ENCODE measurements around the gene TMEM178A.
A peak's percentile ranks its signal among the peaks of the same experiment; 100 is the strongest.
"Not testable (repeated sequence)": the region's sequence is repeated elsewhere in the genome, so short reads cannot be mapped to it uniquely, and the experiment has no call there.

The TMEM178A gene

GRCh38 chr2:39665811-39666490, at the start of gene TMEM178A:
TMEM178A (plus strand) TSS chr2:39665917; CDS start chr2:39665975, 58 bp downstream.
- DNase-seq (ENCODE audit: low read depth in 1 of 2, low spot score in 1 of 2), result no peak

DNA sequence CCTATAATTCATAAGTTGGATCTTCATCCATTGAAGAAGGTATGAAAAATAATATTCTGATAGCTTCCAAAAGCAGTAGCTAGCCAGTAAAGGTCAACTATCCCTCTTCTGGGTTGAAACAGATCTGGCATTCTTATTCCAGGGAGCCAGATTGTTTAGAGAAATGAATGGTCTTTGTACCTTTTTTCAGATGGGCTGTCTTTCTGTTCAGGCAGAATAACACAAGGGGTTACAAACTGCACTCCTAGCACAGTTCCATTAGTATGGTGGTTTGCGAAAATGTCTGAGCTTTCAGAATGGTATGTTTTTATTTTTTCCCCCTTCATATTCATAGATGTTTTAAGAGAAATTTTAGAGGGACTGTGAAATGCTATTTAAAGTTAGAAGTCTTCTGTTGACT, 47.5 kb upstream of the TMEM178A start:
- DNase-seq (ENCODE audit: low read depth in 1 of 2, low spot score in 1 of 2), result no peak

DNA sequence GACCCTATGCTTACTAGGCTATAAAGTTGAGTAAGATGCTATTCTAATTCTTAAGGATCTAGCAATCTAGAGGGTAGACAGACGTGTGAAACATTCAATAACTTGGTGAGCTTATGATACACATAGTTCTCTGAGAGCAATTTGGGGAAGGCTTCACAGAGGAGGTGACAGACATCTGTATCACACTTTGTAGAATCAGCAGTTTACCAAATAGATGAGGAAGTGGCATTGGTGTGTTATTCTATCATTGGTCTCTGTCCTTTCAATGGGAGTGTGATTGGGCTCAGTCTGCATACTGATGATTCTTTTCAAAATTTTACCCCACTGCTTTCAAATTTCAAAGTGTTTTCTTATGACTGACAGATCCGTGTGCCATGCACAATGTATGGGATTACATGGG, 47.0 kb upstream of the TMEM178A start:
- DNase-seq (ENCODE audit: low read depth in 1 of 2, low spot score in 1 of 2), result no peak

- DNase-seq (ENCODE audit: low read depth in 1 of 2, low spot score in 1 of 2), result peak in 1 of 2 donors; percentile 6
Observed at GRCh38 chr2:39620067-39620466, 45.6 kb upstream of the TMEM178A start.

GRCh38 chr2:39621596-39621995, 44.1 kb upstream of the TMEM178A start:
- DNase-seq (ENCODE audit: low read depth in 1 of 2, low spot score in 1 of 2), result no peak

DNA sequence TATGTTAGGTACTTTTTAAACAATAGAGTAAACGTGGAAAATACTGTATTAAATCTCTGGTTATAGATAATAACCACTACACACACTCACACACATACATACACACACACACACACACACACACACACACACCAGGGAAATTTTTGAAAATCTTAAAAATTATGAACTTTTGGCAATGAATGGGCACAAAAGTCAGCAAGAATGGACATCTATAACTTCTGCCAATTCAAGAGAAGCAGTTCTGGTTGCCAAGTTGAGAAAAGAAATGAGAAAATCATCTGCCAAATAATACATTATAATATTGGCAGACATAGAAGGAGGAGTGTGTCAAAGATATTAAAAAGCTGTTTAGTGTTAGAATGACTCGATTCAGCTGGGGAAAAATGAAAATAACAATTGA, 42.9 kb upstream of the TMEM178A start:
- DNase-seq (ENCODE audit: low read depth in 1 of 2, low spot score in 1 of 2), result no peak

DNA sequence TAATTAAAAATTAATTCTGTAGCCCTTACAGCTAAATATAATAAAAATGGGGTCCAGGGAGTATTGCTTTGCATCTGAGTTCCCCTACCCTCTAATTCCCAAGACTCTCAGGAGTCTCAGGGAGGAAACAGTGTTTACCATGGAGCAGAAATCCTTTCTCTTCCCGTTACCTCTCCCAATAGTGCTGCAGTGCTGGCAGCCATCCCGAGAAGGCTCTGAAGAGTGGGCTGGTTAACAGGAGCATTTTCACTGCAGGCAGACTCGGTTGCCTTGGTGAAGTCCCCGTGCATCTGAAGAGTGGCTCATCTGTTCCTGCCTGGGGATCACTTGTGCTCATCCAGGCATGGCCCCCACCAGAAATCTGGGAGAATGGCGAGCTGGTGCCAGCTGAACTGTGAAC, 41.8 kb upstream of the TMEM178A start:
- no peak for DNase-seq (ENCODE audit: low read depth in 1 of 2, low spot score in 1 of 2)

GRCh38 chr2:39625193-39625926, 40.4 kb upstream of the TMEM178A start:
- DNase-seq (ENCODE audit: low read depth in 1 of 2, low spot score in 1 of 2), result no peak

DNA sequence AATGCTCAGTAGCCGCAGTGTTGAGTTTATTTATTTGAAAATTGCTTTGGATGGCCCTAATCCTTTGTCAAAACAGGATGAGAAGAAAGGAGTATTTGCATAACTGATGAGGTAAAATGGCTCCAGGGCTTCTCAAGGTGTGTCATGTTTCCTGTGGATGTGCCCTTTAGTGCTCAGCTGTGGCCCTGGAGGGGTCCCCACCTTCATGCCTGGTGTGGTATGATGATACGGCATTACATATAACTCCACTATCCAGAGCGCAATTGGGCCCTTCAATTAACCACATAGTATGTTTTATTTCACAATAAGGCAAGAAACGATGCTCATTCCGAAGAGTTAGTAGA, 39.8 kb upstream of the TMEM178A start:
- DNase-seq (ENCODE audit: low read depth in 1 of 2, low spot score in 1 of 2), result no peak

DNA sequence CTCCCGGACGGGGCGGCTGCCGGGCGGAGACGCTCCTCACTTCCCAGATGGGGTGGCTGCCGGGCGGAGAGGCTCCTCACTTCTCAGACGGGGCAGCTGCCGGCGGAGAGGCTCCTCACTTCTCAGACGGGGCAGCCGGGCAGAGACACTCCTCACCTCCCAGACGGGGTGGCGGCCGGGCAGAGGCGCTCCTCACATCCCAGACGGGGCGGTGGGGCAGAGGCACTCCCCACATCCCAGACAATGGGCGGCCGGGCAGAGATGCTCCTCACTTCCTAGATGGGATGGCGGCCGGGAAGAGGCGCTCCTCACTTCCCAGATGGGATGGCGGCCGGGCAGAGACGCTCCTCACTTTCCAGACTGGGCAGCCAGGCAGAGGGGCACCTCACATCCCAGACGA, 37.4 kb upstream of the TMEM178A start:
- DNase-seq (ENCODE audit: low read depth in 1 of 2, low spot score in 1 of 2), result not testable (repeated sequence)

- DNase-seq (ENCODE audit: low read depth in 1 of 2, low spot score in 1 of 2), result no peak
Observed at GRCh38 chr2:39629646-39630045, 36.1 kb upstream of the TMEM178A start.

GRCh38 chr2:39631256-39631655, 34.5 kb upstream of the TMEM178A start:
- DNase-seq (ENCODE audit: low read depth in 1 of 2, low spot score in 1 of 2), result no peak

DNA sequence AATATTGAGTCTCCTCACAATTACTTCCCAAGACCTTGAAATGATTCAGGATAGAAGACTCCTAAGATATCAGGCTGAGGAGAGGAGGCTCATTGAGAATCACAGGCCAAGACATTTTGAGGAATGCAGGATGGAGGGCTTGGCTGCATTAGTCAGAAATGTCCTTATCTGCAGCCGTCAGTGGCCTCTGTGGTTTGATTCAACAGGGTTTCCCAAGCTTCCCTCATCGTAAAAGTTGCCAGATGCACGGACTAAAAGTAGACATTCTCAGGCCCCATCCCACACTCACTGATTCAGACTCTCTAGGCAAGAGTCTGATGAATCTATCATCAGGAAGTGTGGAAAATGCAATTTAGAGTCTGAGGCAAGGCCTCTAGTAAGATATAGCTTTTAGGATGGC, 34.0 kb upstream of the TMEM178A start:
- DNase-seq (ENCODE audit: low read depth in 1 of 2, low spot score in 1 of 2), result no peak

DNA sequence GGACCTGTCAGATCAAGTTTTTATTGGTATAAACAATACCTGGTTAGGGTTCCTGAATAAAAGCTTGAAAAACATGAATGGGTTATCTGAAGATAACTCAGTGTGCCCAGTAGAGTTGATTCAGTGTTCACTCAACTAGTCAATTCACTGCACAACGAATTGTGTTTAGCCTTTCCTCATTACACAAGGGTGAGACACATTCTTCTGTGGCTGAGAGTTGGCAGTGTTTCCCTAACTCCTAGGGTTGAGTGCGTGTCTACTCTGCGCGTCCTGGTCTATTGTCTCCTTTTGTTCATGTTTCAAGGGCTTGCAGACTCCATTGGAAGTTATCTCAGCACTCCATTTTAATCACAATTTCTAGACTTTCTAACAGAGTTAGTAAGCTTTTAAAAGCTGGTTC, 32.8 kb upstream of the TMEM178A start:
- DNase-seq (ENCODE audit: low read depth in 1 of 2, low spot score in 1 of 2), result no peak

DNA sequence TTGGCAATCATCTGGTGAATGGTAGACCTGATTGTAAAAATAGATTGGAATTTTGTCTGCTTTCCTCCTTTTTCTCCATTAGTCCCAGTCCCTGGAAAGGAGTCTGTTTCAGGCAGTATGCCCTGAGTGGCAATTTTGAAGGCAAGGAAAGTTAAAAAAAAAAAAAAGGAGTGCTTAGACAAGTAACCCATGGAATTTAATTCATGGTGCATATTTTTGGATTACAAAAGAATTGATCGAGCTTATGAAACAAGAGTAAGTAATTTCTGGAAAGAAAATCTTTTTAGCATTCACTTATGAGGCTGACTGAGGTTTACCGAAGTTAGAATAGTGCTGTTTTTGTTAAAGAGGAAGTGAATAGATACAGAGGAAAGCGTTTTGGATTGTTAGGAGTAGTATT, 29.4 kb upstream of the TMEM178A start:
- DNase-seq (ENCODE audit: low read depth in 1 of 2, low spot score in 1 of 2), result no peak

GRCh38 chr2:39638581-39638980, 27.1 kb upstream of the TMEM178A start:
- no peak for DNase-seq (ENCODE audit: low read depth in 1 of 2, low spot score in 1 of 2)

DNA sequence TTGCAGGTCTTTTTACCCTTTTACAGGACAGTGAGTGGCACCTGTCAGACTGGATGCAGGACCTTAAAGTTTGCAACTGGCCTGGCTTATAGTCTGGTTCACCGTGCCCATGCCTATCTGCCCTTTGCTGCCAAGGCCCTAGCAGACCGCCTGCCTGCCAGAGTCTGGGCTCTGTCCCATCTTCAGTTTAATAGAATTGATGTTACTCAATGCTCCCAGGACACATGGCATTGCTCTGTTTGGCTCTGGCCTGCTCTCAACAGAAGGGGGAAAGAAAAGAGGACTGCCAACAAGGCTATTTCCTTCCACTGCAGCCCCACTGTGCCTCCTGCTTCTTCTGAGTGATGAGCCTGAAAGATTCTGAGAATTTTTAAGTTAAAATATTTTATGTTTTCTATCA, 25.6 kb upstream of the TMEM178A start:
- DNase-seq (ENCODE audit: low read depth in 1 of 2, low spot score in 1 of 2), result no peak

DNA sequence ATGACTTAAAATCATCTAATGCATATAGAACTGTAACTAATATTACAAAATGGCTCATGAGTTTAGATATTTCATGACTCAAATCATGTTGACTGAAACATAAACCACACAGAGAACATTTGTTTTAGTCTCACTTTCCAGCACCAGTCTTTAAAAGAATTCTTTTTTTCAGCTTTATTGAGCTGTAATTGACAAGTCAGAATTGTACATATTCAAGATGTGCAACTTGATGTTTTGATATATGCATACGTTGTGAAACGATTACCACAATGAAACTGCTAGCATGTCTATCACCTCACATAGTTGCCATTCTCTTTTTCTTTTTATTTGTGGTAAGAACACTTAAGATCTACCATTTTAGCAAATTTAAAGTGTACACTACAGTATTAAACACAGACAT, 25.0 kb upstream of the TMEM178A start:
- no peak for DNase-seq (ENCODE audit: low read depth in 1 of 2, low spot score in 1 of 2)

GRCh38 chr2:39641635-39642034, 24.1 kb upstream of the TMEM178A start:
- DNase-seq (ENCODE audit: low read depth in 1 of 2, low spot score in 1 of 2), result no peak

GRCh38 chr2:39642051-39642718, 23.5 kb upstream of the TMEM178A start:
- no peak for DNase-seq (ENCODE audit: low read depth in 1 of 2, low spot score in 1 of 2)

DNA sequence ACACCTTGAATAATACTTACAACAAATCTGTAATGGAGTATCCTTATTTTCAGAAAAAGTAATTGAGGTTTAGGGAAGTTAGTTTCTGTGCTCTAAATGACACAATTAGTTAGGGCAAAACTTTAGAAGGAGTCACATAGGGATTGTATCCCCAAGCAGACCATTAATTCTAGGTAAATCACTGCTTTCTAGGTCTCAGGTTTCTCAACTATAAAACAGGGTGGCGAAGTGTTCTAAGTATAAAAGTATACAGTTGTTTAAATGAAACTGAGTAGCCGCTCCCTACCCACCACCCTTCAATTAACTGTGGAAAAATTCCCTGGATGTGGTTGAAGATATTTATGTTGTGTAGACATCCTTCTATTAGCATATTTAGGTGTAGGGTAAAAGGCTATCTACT, 19.9 kb upstream of the TMEM178A start:
- DNase-seq (ENCODE audit: low read depth in 1 of 2, low spot score in 1 of 2), result no peak

DNA sequence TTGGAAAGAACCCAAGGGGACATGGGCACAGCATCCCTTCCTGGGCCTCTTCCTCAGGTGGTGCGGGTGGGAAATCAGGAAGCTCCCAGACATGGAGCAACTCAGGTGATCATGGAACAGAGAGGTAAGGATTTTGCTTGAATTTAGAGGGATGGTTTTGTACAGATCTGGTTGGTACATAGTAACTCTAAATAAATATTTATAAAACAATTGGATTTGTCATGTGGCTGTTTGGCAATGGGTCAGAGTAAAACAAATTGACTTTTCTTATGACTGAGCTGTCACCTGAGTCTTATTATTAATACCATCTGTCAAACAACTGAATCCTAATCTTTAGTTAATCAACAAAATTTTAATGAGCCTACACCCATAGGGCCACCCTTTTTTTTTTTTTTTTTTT, 19.4 kb upstream of the TMEM178A start:
- DNase-seq (ENCODE audit: low read depth in 1 of 2, low spot score in 1 of 2), result no peak

Measured in activated CD4-positive, alpha-beta T cell treated with anti-CD3 and anti-CD28 coated beads, Interleukin-2, amount 50 U/mL, for 24 hours (primary cell).